K562 (cell line): Measurements from ENCODE around the gene TRIM65. TPM values are rescaled to one million over a fixed set of nuclear protein-coding genes. Genes with fewer than 3 reads are reported as not detected.

ENCODE experiments used
- ATF7 ChIP-seq: fragments of 450-650 bp; IDR thresholded peaks from 2 replicates; pipeline ENCODE4 v1.7.1; 2014; ENCODE audit warnings: mild to moderate bottlenecking, moderate library complexity
- BHLHE40 ChIP-seq: IDR thresholded peaks from 2 replicates; pipeline ENCODE4 v1.6.1; 2011; ENCODE audit warnings: low read length, improper control_type of control experiment
- FOXM1 ChIP-seq, 2 experiments: fragments of 450-650 bp in 1 of 2; sonication (generic) in 1 of 2; formaldehyde crosslinking in 1 of 2; IDR thresholded peaks; 2 replicates each; pipeline versions ENCODE4 v1.6.1 to v1.9.0; 2017 to 2022; ENCODE audit warnings: low read depth in 2 of 2, mild to moderate bottlenecking in 2 of 2, missing genetic modification reagents in 1 of 2, moderate library complexity in 1 of 2
- JUN ChIP-seq, 2 experiments: sonication (generic) in 1 of 2; formaldehyde crosslinking in 1 of 2; IDR thresholded peaks; 2 replicates each; pipeline versions ENCODE4 v1.6.1 to v1.8.0; 2012 to 2022; ENCODE audit warnings: borderline replicate concordance in 2 of 2, mild to moderate bottlenecking in 2 of 2, improper control_type of control experiment in 1 of 2, low read depth in 1 of 2, low read length in 1 of 2, missing genetic modification reagents in 1 of 2
- JUNB ChIP-seq: fragments of 450-650 bp; formaldehyde crosslinking; conservative IDR thresholded peaks from 2 replicates; pipeline ENCODE4 v1.4.0; 2020; ENCODE audit warnings: mild to moderate bottlenecking
- NFIX ChIP-seq: fragments of 250-450 bp; sonication (Bioruptor Pico); IDR thresholded peaks from 2 replicates; pipeline ENCODE4 v1.4.0; 2020; ENCODE audit warnings: low read depth, mild to moderate bottlenecking, moderate library complexity
- PATZ1 ChIP-seq: fragments of 250-450 bp; sonication (Bioruptor Pico); IDR thresholded peaks from 2 replicates; pipeline ENCODE4 v1.5.0; 2020; ENCODE audit warnings: mild to moderate bottlenecking, borderline replicate concordance
- SP2 ChIP-seq: IDR thresholded peaks from 2 replicates; pipeline ENCODE4 v1.6.1; 2011; ENCODE audit warnings: mild to moderate bottlenecking, low read depth, low read length, moderate library complexity; ENCODE audit not compliant: poor library complexity, severe bottlenecking; ENCODE audit errors: extremely low read depth
- SRSF1 ChIP-seq: fragments of 200-400 bp; formaldehyde crosslinking; IDR thresholded peaks from 2 replicates; pipeline ENCODE4 v1.6.1; 2017; ENCODE audit warnings: mild to moderate bottlenecking, low read depth, low read length, moderate library complexity
- ZNF121 ChIP-seq: sonication (generic); formaldehyde crosslinking; conservative IDR thresholded peaks from 2 replicates; pipeline ENCODE4 v1.8.0; 2022; ENCODE audit warnings: missing genetic modification reagents
- ZNF165 ChIP-seq: fragments of 250-450 bp; sonication (Bioruptor Pico); IDR thresholded peaks from 2 replicates; pipeline ENCODE4 v1.4.0; 2020; ENCODE audit warnings: borderline replicate concordance
- ZNF655 ChIP-seq: fragments of 250-450 bp; sonication (Bioruptor Pico); IDR thresholded peaks from 2 replicates; pipeline ENCODE4 v1.5.0; 2021
- ZSCAN32 ChIP-seq: fragments of 450-650 bp; formaldehyde crosslinking; IDR thresholded peaks from 2 replicates; pipeline ENCODE4 v1.4.0; 2020; ENCODE audit warnings: mild to moderate bottlenecking, moderate library complexity
- polyA plus RNA-seq, 8 experiments: library from polyadenylated mRNA; depleted of rRNA in 4 of 8; stranded (reverse) in 5 of 8; unstranded in 3 of 8; fragments of >200 nt; fragmentation: Nextera tagmentation in 2 of 8; fragmentation: Illumina TruSeq in 1 of 8; extraction: Ambion mirVana in 2 of 8; extraction: Trizol in 1 of 8; gene quantifications; 2 replicates each; pipeline versions ENCODE4 v1.2.1 to v1.2.3, GENCODE V29; 2011 to 2014; ENCODE audit warnings: inconsistent platforms in 1 of 8, missing spikeins in 1 of 8
- total RNA-seq, 7 experiments: library from RNA; depleted of rRNA in 6 of 7; stranded (reverse); fragments of >200 nt in 6 of 7; fragmentation: Illumina TruSeq in 2 of 7; extraction: Trizol in 2 of 7; gene quantifications; 2 replicates each; pipeline versions ENCODE4 v1.2.1 to v1.2.3, GENCODE V29; 2011 to 2021; ENCODE audit warnings: low replicate concordance in 1 of 7
- TF ChIP-seq, protein P1 (sequence below), 3 experiments: IDR thresholded peaks in 2 of 3; conservative IDR thresholded peaks in 1 of 3; 2 replicates each; pipeline ENCODE4 v1.5.1; 2011 to 2012; ENCODE audit warnings: low read length in 3 of 3, mild to moderate bottlenecking in 3 of 3, control low read depth in 2 of 3, improper control_type of control experiment in 1 of 3, inconsistent platforms in 1 of 3, low read depth in 1 of 3, mixed read lengths in 1 of 3, moderate library complexity in 1 of 3; ENCODE audit not compliant: insufficient read depth in 2 of 3
- TF ChIP-seq, protein P2 (sequence below): fragments of 450-650 bp; formaldehyde crosslinking; IDR thresholded peaks from 2 replicates; pipeline ENCODE4 v1.4.0; 2020; ENCODE audit warnings: mild to moderate bottlenecking, mixed read lengths
- TF ChIP-seq, protein P3 (sequence below): fragments of 450-650 bp; IDR thresholded peaks from 2 replicates; pipeline ENCODE4 v1.7.1; 2018; ENCODE audit warnings: mild to moderate bottlenecking, low read depth; ENCODE audit not compliant: partially characterized antibody

The TRIM65 gene
- total and polyA plus RNA-seq, 9 of the 15 experiments (the other 6 are each of a cell fraction or from before 2014, with no cell fraction given): 2.8 to 45.7 (median 22.9) TPM

DNA sequence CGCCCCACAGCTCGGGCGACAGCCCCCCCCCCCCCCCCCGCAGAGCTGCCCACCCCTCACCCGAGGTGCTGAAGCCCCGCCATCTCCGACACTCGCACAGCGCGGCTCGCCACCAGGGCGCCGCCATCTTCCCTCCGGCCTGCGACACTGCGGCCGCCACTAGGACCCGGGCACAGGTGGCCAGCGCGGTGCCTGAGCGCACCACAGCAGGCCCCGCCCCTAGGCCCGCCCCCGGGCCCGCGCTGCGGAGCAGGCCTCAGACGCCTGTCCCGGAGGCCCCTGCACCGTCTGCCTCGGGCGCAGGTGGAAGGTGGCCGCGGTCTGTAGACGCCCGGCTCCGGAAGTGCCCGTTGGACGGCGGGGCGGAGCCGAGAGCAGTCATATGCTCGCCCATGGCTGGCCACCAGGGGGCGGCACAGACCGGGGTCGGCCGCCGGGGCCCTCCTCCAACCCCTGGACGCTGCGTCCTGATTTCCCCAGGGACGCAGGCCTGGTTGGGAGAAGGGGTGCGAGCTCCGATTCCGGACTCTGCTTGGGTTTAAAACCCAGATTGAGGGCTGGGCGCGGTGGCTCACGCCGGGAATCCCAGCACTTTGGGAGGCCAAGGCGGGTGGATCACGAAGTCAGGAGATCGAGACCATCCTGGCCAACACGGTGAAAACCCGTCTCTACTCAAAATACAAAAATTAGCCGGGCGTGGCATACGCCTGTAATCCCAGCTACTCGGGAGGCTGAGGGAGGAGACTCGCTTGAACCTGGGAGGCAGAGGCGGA, 8.2 kb upstream of the TRIM65 start, which contains the start of gene MRPL38 (continued):
- TF ChIP-seq PATZ1 (CRISPR knock-in tag) (no peak), ATF7 (peak; percentile 77), SP2 (no peak), ZNF655 (CRISPR knock-in tag) (no peak), ZSCAN32 (CRISPR knock-in tag) (no peak), FOXM1 (IDR thresholded peaks at IDR 0.05; ENCODE audit: low read depth) (no peak), FOXM1 (CRISPR knock-in tag; IDR thresholded peaks at IDR 0.05; ENCODE audit: low read depth) (no peak; the same call in 1 of the 2 replicates), ZNF121 (CRISPR knock-in tag) (no peak), JUN (IDR thresholded peaks at IDR 0.05; ENCODE audit: borderline replicate concordance, low read depth, low read length) (0 out of 2 replicates have a peak, but pooled peaks have one; percentile 27), JUN (CRISPR knock-in tag; IDR thresholded peaks at IDR 0.05; ENCODE audit: borderline replicate concordance) (no peak), BHLHE40 (no peak), JUNB (CRISPR knock-in tag) (no peak), ZNF165 (CRISPR knock-in tag) (no peak), NFIX (no peak), SRSF1 (no peak)
- TF ChIP-seq, protein P1, sequence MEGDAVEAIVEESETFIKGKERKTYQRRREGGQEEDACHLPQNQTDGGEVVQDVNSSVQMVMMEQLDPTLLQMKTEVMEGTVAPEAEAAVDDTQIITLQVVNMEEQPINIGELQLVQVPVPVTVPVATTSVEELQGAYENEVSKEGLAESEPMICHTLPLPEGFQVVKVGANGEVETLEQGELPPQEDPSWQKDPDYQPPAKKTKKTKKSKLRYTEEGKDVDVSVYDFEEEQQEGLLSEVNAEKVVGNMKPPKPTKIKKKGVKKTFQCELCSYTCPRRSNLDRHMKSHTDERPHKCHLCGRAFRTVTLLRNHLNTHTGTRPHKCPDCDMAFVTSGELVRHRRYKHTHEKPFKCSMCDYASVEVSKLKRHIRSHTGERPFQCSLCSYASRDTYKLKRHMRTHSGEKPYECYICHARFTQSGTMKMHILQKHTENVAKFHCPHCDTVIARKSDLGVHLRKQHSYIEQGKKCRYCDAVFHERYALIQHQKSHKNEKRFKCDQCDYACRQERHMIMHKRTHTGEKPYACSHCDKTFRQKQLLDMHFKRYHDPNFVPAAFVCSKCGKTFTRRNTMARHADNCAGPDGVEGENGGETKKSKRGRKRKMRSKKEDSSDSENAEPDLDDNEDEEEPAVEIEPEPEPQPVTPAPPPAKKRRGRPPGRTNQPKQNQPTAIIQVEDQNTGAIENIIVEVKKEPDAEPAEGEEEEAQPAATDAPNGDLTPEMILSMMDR (IDR thresholded peaks at IDR 0.05 in 2 of 3, conservative IDR thresholded peaks at IDR 0.05 in 1 of 3; ENCODE audit: insufficient read depth in 2 of 3, low read depth in 1 of 3, low read length in 3 of 3): peak; percentile 92 to 97 (median 95)
- TF ChIP-seq, protein P2, sequence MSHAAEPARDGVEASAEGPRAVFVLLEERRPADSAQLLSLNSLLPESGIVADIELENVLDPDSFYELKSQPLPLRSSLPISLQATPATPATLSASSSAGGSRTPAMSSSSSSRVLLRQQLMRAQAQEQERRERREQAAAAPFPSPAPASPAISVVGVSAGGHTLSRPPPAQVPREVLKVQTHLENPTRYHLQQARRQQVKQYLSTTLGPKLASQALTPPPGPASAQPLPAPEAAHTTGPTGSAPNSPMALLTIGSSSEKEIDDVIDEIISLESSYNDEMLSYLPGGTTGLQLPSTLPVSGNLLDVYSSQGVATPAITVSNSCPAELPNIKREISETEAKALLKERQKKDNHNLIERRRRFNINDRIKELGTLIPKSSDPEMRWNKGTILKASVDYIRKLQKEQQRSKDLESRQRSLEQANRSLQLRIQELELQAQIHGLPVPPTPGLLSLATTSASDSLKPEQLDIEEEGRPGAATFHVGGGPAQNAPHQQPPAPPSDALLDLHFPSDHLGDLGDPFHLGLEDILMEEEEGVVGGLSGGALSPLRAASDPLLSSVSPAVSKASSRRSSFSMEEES: no peak
- TF ChIP-seq, protein P3, sequence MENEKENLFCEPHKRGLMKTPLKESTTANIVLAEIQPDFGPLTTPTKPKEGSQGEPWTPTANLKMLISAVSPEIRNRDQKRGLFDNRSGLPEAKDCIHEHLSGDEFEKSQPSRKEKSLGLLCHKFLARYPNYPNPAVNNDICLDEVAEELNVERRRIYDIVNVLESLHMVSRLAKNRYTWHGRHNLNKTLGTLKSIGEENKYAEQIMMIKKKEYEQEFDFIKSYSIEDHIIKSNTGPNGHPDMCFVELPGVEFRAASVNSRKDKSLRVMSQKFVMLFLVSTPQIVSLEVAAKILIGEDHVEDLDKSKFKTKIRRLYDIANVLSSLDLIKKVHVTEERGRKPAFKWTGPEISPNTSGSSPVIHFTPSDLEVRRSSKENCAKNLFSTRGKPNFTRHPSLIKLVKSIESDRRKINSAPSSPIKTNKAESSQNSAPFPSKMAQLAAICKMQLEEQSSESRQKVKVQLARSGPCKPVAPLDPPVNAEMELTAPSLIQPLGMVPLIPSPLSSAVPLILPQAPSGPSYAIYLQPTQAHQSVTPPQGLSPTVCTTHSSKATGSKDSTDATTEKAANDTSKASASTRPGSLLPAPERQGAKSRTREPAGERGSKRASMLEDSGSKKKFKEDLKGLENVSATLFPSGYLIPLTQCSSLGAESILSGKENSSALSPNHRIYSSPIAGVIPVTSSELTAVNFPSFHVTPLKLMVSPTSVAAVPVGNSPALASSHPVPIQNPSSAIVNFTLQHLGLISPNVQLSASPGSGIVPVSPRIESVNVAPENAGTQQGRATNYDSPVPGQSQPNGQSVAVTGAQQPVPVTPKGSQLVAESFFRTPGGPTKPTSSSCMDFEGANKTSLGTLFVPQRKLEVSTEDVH: peak; percentile 21
